Measurements from ENCODE around the gene CDK5RAP1. TPM values are rescaled to one million over a fixed set of nuclear protein-coding genes. Genes with fewer than 3 reads are reported as not detected.
"Not testable (repeated sequence)": the region's sequence is repeated elsewhere in the genome, so short reads cannot be mapped to it uniquely, and the experiment has no call there.

CDK5RAP1 gene
- total RNA-seq, 1 experiment from 2014 or later, result 53.4 TPM

GRCh38 chr20:33433465-33434234, 32.3 kb upstream of the CDK5RAP1 start:
- ATAC-seq (peak; percentile 40; the same call in 1 of the 2 replicates), DNase-seq (no peak)
- Histone ChIP-seq H3K79me2 (ENCODE audit: low read length) (no peaks in the 10 kb centered on the region), H3K36me3 (ENCODE audit: low read depth, low read length) (no peaks in the 10 kb centered on the region), H3F3A (ENCODE audit: low read length, unreplicated experiment) (no peaks in the 10 kb centered on the region), H3K4me2 (ENCODE audit: low read length) (no peak overlapping the region), H3K27ac (ENCODE audit: low read length) (no peak overlapping the region), H3K9ac (ENCODE audit: low read length) (no peak overlapping the region), H3K9me3 (ENCODE audit: low read length) (no peaks in the 10 kb centered on the region), H3K4me3 (ENCODE audit: low read length) (no peak overlapping the region), H4K20me1 (ENCODE audit: low read length) (no peaks in the 10 kb centered on the region), H2AFZ (ENCODE audit: low read length) (no peak overlapping the region), H3K9me2 (replicated peaks; ENCODE audit: low read length) (no peaks in the 10 kb centered on the region), H3K27me3 (ENCODE audit: low read length) (no peaks in the 10 kb centered on the region), H3K4me1 (ENCODE audit: insufficient read depth, low read length) (no peaks in the 10 kb centered on the region)
- POLR2A ChIA-PET (ENCODE audit: unreplicated experiment), result no interaction called here
- CTCF ChIA-PET, result no interaction called here
- no TSS peak for BruUV-seq (replicated peaks)
- TF ChIP-seq CTCF (conservative IDR thresholded peaks at IDR 0.05; ENCODE audit: low read depth, low read length) (no peak), EZH2 (IDR thresholded peaks at IDR 0.05; ENCODE audit: low read length, unreplicated experiment) (no peak), EZH2phosphoT487 (IDR thresholded peaks at IDR 0.05; ENCODE audit: borderline replicate concordance, low read length) (no peak)
- intact Hi-C loops (cut with micrococcal nuclease), result no loop called here

- H3K9ac ChIP-seq (ENCODE audit: low read length), result no peak overlapping the region
- no peaks in the 10 kb centered on the region for H3K4me1 ChIP-seq (ENCODE audit: insufficient read depth, low read length)
- ChIA-PET POLR2A (ENCODE audit: unreplicated experiment) (no interaction called here), CTCF (no interaction called here)
- H3K4me3 ChIP-seq (ENCODE audit: low read length), result no peak overlapping the region
- no peak for ATAC-seq
- no peaks in the 10 kb centered on the region for H3K79me2 ChIP-seq (ENCODE audit: low read length)
- H3K27me3 ChIP-seq (ENCODE audit: low read length), result no peaks in the 10 kb centered on the region
- no peaks in the 10 kb centered on the region for H3F3A ChIP-seq (ENCODE audit: low read length, unreplicated experiment)
- no peak overlapping the region for H2AFZ ChIP-seq (ENCODE audit: low read length)
- H3K4me2 ChIP-seq (ENCODE audit: low read length), result no peak overlapping the region
- no peak overlapping the region for H3K27ac ChIP-seq (ENCODE audit: low read length)
- no peak for DNase-seq
- intact Hi-C loops (cut with micrococcal nuclease), result no loop called here
- TF ChIP-seq CTCF (conservative IDR thresholded peaks at IDR 0.05; ENCODE audit: low read depth, low read length) (no peak), EZH2 (IDR thresholded peaks at IDR 0.05; ENCODE audit: low read length, unreplicated experiment) (no peak), EZH2phosphoT487 (IDR thresholded peaks at IDR 0.05; ENCODE audit: borderline replicate concordance, low read length) (no peak)
- BruUV-seq (replicated peaks), result no TSS peak
- no peaks in the 10 kb centered on the region for H3K9me3 ChIP-seq (ENCODE audit: low read length)
- no peaks in the 10 kb centered on the region for H3K9me2 ChIP-seq (replicated peaks; ENCODE audit: low read length)
- no peaks in the 10 kb centered on the region for H3K36me3 ChIP-seq (ENCODE audit: low read depth, low read length)
- no peaks in the 10 kb centered on the region for H4K20me1 ChIP-seq (ENCODE audit: low read length)
Observed at GRCh38 chr20:33431797-33432381, 30.6 kb upstream of the CDK5RAP1 start.

GRCh38 chr20:33423875-33424274, 22.6 kb upstream of the CDK5RAP1 start:
- POLR2A ChIA-PET (ENCODE audit: unreplicated experiment); H3F3A ChIP-seq (ENCODE audit: low read length, unreplicated experiment); intact Hi-C loops (cut with micrococcal nuclease); H3K4me3 ChIP-seq (ENCODE audit: low read length); H3K9me2 ChIP-seq (replicated peaks; ENCODE audit: low read length); ATAC-seq; H4K20me1 ChIP-seq (ENCODE audit: low read length); H3K4me2 ChIP-seq (ENCODE audit: low read length); CTCF ChIA-PET; H3K36me3 ChIP-seq (ENCODE audit: low read depth, low read length); H3K79me2 ChIP-seq (ENCODE audit: low read length); DNase-seq; H3K27me3 ChIP-seq (ENCODE audit: low read length); H3K9me3 ChIP-seq (ENCODE audit: low read length); H3K9ac ChIP-seq (ENCODE audit: low read length); BruUV-seq (replicated peaks): not testable (repeated sequence)
- peak overlapping the region; percentile 69; the same call in 1 of the 2 replicates for H2AFZ ChIP-seq (ENCODE audit: low read length)
- peaks cover 10% of the 10 kb centered on the region for H3K4me1 ChIP-seq (ENCODE audit: insufficient read depth, low read length)
- H3K27ac ChIP-seq (ENCODE audit: low read length), result peak overlapping the region; percentile 38; the same call in 1 of the 2 replicates

Measured in PC-3 (cell line).